OCI-LY1 (cell line): Measurements from ENCODE around the gene SUGP2.

Experiments used
- H2AFZ ChIP-seq: fragments of 200-600 bp; sonication (generic), shearing (Covaris generic); 2 replicates; pipeline ENCODE4 v1.6.0; 2014; ENCODE audit warnings: antibody characterized with exemption, mild to moderate bottlenecking, low read length
- H3F3A ChIP-seq: fragments of 200-600 bp; sonication (generic), shearing (Covaris generic); 2 replicates; pipeline ENCODE4 v1.6.0; 2014; ENCODE audit warnings: mild to moderate bottlenecking, antibody characterized with exemption, low read length, moderate library complexity; ENCODE audit not compliant: insufficient read depth
- H3K27ac ChIP-seq: fragments of 200-600 bp; sonication (generic); 2 replicates; pipeline ENCODE4 v1.5.1; 2014; ENCODE audit warnings: low read length, mixed run types, mild to moderate bottlenecking, low read depth; ENCODE audit not compliant: poor library complexity, severe bottlenecking
- H3K27me3 ChIP-seq: fragments of 200-600 bp; sonication (generic); 2 replicates; pipeline ENCODE4 v1.6.0; 2014; ENCODE audit warnings: antibody characterized with exemption, mild to moderate bottlenecking, low read length, moderate library complexity; ENCODE audit not compliant: insufficient read depth
- H3K36me3 ChIP-seq: fragments of 200-600 bp; sonication (generic); 2 replicates; pipeline ENCODE4 v1.6.1; 2014; ENCODE audit warnings: mild to moderate bottlenecking, antibody characterized with exemption, low read length, moderate library complexity, mixed read lengths; ENCODE audit not compliant: insufficient read depth
- H3K4me1 ChIP-seq: fragments of 200-600 bp; sonication (generic); 2 replicates; pipeline ENCODE4 v1.5.1; 2014; ENCODE audit warnings: mild to moderate bottlenecking, low read length, moderate library complexity; ENCODE audit not compliant: insufficient read depth, severe bottlenecking
- H3K4me2 ChIP-seq: fragments of 200-600 bp; sonication (generic), shearing (Covaris generic); 2 replicates; pipeline ENCODE4 v1.6.1; 2014; ENCODE audit warnings: low read length
- H3K4me3 ChIP-seq: fragments of 200-600 bp; sonication (generic); 2 replicates; pipeline ENCODE4 v1.5.1; 2014; ENCODE audit warnings: low read length, low read depth, mild to moderate bottlenecking, mixed read lengths; ENCODE audit not compliant: poor library complexity, severe bottlenecking
- H3K79me2 ChIP-seq: fragments of 200-600 bp; shearing (Covaris generic); 2 replicates; pipeline ENCODE4 v1.6.1; 2016; ENCODE audit warnings: mixed run types, low read length, mixed read lengths; ENCODE audit not compliant: insufficient read depth
- H3K9ac ChIP-seq: fragments of 200-600 bp; sonication (generic), shearing (Covaris generic); 2 replicates; pipeline ENCODE4 v1.6.1; 2014; ENCODE audit warnings: mild to moderate bottlenecking, low read length, mixed read lengths
- H3K9me2 ChIP-seq: fragments of 200-600 bp; sonication (generic), shearing (Covaris generic); 2 replicates; pipeline ENCODE4 v1.6.1; 2014; ENCODE audit warnings: low read depth, mild to moderate bottlenecking, low read length, mixed read lengths
- H3K9me3 ChIP-seq: fragments of 200-600 bp; shearing (Covaris generic); 2 replicates; pipeline ENCODE4 v1.6.1; 2014; ENCODE audit warnings: low read length, mixed read lengths
- H4K20me1 ChIP-seq: fragments of 200-600 bp; sonication (generic), shearing (Covaris generic); 2 replicates; pipeline ENCODE4 v1.6.0; 2016; ENCODE audit warnings: mild to moderate bottlenecking, low read length; ENCODE audit not compliant: insufficient read depth
- EZH2 ChIP-seq: fragments of 200-600 bp; sonication (generic), shearing (Covaris generic); IDR thresholded peaks from 2 replicates; pipeline ENCODE4 v1.8.0; 2017; ENCODE audit warnings: borderline replicate concordance, mixed run types, mild to moderate bottlenecking, antibody characterized with exemption, low read length, moderate library complexity, mixed read lengths
- TF ChIP-seq, protein P1 (sequence below): fragments of 200-600 bp; sonication (generic), shearing (Covaris generic); IDR thresholded peaks from 2 replicates; pipeline ENCODE4 v1.5.1; 2017; ENCODE audit warnings: mild to moderate bottlenecking, antibody characterized with exemption, low read length, moderate library complexity, mixed read lengths

The SUGP2 gene

DNA sequence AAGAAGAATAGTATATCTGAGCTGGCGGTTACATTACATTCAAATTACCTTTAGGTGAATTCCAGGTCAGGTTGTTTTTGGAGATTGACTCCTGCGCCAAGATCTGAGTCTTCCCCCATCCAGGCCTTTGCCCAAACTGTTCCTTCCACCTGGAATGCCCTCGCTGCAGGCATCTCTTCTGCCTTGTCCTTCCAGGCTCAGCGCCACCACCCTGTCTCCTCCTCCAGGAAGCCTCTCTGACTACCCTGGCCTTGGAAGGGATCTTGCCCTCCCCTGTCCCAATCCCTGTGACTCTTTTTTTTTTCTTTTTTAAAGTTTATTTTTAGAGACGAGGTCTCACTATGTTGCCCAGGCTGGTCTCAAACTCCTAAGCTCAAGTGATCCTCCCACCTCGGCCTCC, 90.6 kb downstream of the SUGP2 start:
- no peak for TF ChIP-seq EZH2
- TF ChIP-seq, protein P1, sequence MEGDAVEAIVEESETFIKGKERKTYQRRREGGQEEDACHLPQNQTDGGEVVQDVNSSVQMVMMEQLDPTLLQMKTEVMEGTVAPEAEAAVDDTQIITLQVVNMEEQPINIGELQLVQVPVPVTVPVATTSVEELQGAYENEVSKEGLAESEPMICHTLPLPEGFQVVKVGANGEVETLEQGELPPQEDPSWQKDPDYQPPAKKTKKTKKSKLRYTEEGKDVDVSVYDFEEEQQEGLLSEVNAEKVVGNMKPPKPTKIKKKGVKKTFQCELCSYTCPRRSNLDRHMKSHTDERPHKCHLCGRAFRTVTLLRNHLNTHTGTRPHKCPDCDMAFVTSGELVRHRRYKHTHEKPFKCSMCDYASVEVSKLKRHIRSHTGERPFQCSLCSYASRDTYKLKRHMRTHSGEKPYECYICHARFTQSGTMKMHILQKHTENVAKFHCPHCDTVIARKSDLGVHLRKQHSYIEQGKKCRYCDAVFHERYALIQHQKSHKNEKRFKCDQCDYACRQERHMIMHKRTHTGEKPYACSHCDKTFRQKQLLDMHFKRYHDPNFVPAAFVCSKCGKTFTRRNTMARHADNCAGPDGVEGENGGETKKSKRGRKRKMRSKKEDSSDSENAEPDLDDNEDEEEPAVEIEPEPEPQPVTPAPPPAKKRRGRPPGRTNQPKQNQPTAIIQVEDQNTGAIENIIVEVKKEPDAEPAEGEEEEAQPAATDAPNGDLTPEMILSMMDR: no peak
- Histone ChIP-seq H3K9ac (no peak overlapping the region), H2AFZ (no peak overlapping the region), H3K4me1 (peaks cover 22% of the 10 kb centered on the region), H3K4me3 (no peak overlapping the region), H3K9me3 (no peaks in the 10 kb centered on the region), H3F3A (no peaks in the 10 kb centered on the region), H3K9me2 (no peaks in the 10 kb centered on the region), H3K27ac (no peak overlapping the region), H3K79me2 (no peaks in the 10 kb centered on the region), H4K20me1 (no peaks in the 10 kb centered on the region), H3K36me3 (no peaks in the 10 kb centered on the region; the same call in 1 of the 2 replicates), H3K27me3 (peaks cover 3% of the 10 kb centered on the region; the same call in 1 of the 2 replicates), H3K4me2 (no peak overlapping the region)

DNA sequence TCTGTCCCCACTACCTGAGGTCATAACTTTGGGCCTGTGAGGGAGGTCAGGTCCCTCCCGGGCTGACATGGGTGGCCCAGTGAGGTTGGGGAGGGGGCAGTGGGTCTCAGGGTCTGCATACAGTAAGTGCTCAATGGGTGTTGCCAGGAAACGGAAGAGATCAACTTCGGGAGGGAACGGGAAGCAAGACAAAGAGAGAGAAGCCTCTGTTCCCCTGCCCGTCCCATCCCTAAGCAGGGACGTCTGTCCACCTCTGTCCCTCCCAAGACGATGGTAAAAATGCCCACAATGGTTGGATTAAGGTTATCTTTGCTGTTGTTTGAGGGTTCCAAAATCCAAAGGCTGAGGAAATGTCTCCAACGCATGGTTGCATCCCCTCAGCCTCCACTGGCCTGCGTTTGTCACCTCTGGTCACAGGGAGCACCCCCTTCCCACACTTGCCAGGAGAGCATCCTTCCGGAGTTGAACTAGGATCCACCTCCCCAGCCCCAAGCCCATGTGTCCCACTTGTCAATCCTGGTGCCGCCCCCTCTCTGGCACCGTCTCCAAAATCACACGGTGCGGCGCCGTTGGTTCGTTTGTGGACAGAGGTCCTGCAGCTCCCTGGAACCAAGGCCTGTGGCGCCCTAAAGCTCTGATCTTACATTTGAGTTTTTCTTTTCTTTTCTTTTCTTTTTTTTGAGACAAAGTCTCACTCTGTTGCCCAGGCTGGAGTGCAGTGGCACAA, 91.5 kb downstream of the SUGP2 start:
- Histone ChIP-seq H3K4me2 (no peak overlapping the region), H3K36me3 (no peaks in the 10 kb centered on the region), H3F3A (no peaks in the 10 kb centered on the region), H3K4me1 (peaks cover 13% of the 10 kb centered on the region), H3K9ac (no peak overlapping the region), H3K27me3 (peaks cover 3% of the 10 kb centered on the region; the same call in 1 of the 2 replicates), H2AFZ (no peak overlapping the region), H3K9me3 (no peaks in the 10 kb centered on the region), H3K9me2 (no peaks in the 10 kb centered on the region), H3K4me3 (no peak overlapping the region), H3K27ac (no peak overlapping the region), H4K20me1 (no peaks in the 10 kb centered on the region), H3K79me2 (no peaks in the 10 kb centered on the region)
- TF ChIP-seq, protein P1: no peak
- no peak for TF ChIP-seq EZH2
